Ishikawa (cell line): ENCODE measurements around the gene FNDC8.

Source experiments
- CEBPB ChIP-seq: IDR thresholded peaks from 2 replicates; pipeline ENCODE4 v1.6.1; 2012
- CREB1 ChIP-seq: IDR thresholded peaks from 2 replicates; pipeline ENCODE4 v1.6.1; 2012; ENCODE audit warnings: low read depth
- EP300 ChIP-seq: IDR thresholded peaks from 2 replicates; pipeline ENCODE4 v1.6.1; 2012; ENCODE audit warnings: borderline replicate concordance
- RAD21 ChIP-seq: IDR thresholded peaks from 2 replicates; pipeline ENCODE4 v1.6.1; 2012; ENCODE audit warnings: low read depth
- REST ChIP-seq: IDR thresholded peaks from 2 replicates; pipeline ENCODE4 v1.6.1; 2012; ENCODE audit warnings: low read depth, mild to moderate bottlenecking
- TAF1 ChIP-seq: IDR thresholded peaks from 2 replicates; pipeline ENCODE4 v1.6.1; 2012; ENCODE audit warnings: low read depth, mild to moderate bottlenecking
- TCF12 ChIP-seq: IDR thresholded peaks from 2 replicates; pipeline ENCODE4 v1.6.1; 2012; ENCODE audit warnings: low read depth
- TEAD4 ChIP-seq: IDR thresholded peaks from 2 replicates; pipeline ENCODE4 v1.6.1; 2012
- USF1 ChIP-seq: IDR thresholded peaks from 2 replicates; pipeline ENCODE4 v1.6.1; 2012

GRCh38 chr17:35084987-35085386 lies 36.4 kb upstream of the FNDC8 start:
- TF ChIP-seq TCF12 (no peak), REST (no peak), TEAD4 (no peak), EP300 (no peak), CREB1 (no peak), CEBPB (no peak), TAF1 (no peak), USF1 (no peak), RAD21 (no peak)
